GM21529 (cell line): ENCODE data around the gene ZHX3.

Experiments
- ATAC-seq: cut with Tn5 transposase; IDR thresholded peaks from one replicate; pipeline ENCODE4 v1.9.1; 2021; ENCODE audit not compliant: unreplicated experiment

ZHX3 gene

DNA sequence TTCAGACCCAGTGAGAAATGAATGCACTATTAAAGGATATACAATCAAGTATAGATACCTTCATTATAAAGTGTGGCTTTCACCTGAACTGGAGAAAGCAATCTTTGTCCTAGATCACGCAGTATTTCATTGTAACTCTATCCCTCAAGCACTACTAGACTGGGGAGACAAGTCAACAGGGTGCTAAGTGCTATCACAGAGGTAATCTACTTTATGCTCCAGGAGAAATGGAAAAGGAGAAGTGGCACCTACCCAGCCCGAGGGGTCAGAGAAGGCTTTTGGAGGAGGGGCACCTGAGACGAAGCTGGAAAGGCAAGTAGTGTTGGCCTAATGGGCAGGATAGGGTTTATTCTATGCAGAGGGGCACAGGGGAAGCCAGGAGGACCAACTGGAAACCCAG is 17.1 kb downstream of the ZHX3 start:
- ATAC-seq = no peak

DNA sequence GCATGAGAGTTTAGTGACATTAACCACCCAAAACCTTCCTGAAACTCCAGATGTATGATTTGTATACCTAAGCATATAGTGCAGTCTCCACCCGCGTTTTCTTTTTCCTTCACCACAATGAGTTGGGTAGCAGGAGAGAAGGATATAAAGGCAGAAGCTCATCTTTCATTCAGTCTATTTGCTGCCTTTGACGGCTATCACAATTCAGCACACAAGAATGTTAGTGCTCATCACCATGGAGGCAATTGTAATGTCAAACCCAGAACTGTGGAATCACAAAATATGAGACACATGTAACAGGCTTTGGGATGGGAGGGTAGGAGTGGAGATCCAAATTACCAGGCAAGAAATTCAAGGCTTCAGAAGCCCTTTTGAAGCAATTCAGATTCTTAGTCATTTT is 17.6 kb downstream of the ZHX3 start:
- ATAC-seq = no peak

DNA sequence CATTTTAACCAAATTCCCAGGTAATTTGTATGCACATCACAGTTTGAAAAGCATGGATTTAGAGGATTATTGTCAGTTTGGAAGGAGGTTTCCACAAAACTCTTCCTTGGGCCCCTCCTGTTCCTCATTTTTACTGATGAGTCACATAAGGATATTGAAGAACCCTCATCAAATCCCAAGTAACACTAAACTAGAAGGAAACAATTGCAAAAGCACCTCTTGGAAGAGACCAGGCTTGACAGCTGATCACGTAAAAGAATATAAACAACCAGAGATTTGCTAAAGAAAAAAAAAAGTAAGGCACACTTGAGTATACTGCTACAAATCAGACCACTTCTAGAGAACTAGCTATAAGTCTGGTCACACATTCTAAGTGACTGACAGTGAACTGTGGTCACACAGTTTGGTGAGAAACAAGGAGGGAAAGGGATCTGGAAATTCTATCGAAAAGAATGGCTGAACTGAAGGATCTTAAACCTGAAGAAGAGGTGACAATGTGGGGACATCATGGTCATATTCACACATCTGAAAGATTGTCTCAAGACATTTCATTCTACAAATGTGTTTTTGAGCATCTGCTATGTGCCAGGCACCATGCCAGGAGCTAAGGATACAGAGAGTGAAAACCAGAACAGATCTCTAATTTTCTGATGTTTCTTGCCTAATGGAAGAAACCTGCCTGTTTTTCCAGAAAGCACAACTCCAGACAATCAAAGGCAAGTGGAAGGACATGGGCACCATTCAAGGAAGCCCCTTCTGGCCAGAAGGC is 24.1 kb downstream of the ZHX3 start:
- no peak for ATAC-seq

DNA sequence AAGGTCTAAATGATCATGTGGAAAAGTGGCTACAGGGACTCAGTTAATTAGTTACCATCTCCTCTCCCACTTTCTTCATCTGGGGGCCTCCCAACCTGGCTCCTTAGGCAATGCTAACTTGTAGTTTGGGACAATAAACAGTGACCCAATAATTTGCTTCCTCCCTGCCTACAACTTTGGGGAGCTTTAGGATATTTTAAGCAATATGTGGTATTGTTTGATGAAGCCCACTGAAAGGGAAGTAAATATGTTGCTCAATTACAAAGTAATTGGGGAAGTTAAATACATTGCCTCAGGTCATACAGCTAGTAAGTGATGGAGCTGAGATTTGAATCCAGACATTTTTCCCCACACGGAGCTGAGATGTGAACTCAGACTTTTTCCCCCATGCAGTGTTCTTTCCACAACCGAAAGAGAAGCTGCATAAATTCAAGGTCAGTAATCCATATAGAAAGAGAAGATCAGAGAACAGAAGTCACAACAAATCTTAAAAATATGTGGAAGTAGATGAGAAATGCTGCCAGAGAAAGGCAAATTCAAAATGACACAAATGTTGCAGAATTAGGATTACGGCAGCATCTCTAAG is 26.6 kb downstream of the ZHX3 start:
- ATAC-seq = no peak

DNA sequence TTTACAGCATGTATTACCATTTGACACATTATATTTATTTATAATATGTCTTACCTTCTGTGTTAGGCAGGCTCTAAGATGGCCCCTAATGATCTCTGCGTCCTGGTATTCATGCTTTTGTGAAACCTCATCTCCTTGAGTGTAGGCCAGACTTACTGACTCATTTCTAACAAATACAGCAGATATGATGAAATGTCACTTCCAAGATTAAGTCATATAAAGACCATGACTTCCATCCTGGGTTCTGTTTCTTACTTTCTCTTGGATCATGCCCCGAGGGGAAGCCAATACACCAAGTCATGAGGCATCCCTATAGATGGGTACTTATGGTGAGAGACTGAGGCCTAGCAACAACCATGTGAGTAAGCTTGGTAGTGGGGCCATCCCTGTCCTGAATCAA is 30.2 kb downstream of the ZHX3 start:
- no peak for ATAC-seq

DNA sequence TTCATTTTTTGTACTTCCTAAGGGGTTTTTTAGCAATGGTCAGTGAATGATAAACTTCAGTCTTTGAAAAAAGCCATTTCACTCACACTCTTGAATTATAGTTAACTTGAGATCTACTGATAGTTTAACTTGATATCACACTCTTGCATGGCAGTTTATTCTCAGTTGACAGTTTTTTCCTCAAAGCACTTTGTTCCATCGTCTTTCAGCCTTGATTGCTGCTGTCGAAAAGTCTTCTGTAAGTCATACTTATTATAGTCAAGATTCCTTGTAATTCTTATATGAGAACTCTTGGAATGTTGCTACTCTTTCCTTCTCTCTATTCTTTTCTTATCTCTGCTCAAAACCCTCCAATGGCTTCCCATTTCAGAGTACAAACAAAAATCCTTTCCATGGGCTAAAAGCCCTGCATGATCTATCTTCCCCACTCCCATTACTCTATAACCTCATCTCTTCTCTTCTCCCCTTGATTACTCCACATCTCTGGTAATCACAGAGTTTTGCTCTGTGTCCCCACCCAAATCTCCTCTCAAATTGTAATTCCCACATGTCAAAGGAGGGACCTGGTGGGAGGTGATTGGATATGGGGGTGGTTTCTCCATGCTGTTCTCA is 31.2 kb downstream of the ZHX3 start:
- no peak for ATAC-seq

DNA sequence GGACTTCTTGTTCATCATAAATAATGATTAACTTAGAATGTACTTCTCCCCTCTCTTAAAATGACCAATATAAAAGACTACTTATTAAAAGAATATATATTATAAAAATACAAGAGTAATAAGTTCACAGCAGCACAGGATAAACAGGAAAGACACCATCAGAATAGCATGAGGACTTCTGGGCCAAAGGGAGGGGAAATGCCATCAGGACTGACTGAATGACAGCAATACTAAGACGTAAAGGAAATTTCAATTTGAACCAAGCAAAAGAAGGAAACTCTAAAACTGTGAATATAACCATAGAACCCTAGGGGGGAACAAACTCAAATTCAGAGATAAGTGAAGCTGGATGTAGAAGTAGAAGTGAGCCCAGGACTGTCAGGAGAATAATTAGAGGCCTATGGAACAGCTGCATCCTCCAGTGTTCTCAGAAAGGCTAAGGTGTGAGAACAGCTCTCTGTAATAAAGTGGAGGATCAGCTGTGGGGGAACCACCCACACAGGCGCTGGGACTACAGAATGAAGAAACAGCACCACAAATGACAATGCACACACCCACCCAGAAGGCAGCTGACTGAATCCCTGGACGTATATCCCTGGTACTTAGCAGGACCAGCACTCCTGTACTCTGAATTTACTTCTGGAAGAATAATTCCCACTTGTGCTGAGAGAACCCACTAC is 37.8 kb downstream of the ZHX3 start:
- ATAC-seq = no peak

DNA sequence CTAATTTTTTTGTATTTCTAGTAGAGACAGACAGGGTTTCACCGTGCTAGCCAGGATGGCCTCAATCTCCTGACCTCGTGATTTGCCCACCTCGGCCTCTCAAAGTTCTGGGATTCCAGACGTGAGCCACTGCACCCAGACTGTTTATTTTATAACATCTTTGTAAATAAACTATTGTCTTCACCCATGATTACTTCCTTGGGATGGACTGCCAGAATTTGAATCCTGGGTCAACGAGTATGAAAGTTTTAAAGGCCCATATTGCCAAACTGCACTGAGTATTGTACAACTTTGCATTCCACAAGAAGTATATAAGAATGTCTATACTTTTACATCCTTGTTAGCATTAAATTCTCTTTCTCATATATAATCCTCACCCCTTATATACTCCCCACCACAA is 38.6 kb downstream of the ZHX3 start:
- ATAC-seq = no peak

DNA sequence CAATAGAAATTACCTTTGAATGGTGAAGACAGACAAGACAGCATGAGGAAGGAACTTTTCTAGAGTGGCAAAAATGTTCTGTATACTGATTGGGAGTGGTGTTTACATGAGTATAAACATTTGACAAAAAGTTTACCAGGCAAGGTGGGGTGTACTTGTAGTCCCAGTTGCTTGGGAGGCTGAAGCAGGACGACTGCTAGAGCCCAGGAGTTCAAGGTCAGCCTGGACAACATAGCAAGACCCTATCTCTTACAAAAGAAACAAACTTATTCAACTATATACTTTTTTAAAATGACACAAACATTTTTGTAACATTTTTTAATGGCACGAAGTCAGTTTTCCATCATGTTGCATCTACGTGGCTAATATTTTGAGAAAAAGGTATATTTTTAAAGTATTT is 40.5 kb downstream of the ZHX3 start:
- no peak for ATAC-seq

DNA sequence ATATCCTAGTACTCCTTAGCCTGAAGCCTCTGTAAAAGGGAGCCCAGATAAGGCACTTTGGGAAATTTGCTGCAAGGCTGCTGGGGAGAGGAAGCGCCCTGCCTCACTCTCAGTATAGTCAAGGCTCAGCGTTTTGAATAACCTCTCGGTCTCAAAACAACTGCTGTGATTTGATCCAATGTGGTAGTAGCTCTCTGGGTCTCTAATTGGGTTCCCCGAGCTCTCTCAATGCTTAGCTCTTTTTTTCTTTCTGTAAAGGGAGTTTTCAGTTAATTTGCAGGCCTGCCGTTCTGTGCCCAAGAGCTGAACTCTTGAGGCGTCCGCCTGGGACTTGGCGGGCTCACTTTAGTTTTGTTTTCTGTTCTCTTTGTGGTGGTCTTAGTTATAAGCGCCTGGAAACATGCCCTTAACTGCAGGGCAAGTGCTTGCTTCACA is 41.2 kb downstream of the ZHX3 start:
- ATAC-seq = no peak

DNA sequence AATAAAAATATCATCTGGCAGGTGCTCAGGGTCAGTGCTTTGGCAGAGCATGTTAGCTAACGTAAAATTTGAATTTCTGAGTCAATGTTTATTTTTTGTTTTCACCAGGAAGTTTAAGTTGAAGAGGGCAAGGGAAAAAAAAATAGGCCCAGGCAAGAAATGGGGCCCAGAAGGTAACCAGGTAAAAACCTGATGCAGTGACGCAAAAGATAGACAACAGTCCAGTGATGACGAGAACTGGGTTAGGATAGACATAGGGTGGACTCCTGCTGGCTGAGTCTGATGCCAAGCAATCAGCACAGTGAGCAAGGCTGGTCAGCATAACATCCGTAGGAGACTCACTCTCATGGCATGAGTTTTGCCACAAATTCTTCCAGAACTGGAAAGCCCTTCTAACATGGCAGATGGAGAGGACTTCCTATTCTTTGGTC is 42.2 kb downstream of the ZHX3 start:
- ATAC-seq = no peak

DNA sequence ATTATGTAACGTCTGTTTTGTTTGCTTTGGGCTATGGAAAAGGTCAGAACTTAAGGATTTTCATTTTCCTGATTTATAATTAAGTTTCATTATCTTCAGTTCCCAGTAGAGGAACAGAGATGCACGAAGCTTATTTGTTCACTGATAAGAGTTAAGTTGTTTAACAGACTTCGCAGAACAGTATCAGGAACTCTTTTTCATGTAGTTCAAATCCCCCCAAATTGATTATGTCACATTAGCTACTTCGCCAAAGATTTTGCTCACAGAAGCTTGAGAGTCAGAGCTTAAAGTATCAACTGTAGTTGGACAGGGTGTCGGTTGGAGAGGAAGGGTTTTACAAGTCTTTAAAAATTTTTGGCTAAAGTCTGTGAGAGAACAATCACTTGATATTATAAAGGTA is 43.4 kb downstream of the ZHX3 start:
- no peak for ATAC-seq

DNA sequence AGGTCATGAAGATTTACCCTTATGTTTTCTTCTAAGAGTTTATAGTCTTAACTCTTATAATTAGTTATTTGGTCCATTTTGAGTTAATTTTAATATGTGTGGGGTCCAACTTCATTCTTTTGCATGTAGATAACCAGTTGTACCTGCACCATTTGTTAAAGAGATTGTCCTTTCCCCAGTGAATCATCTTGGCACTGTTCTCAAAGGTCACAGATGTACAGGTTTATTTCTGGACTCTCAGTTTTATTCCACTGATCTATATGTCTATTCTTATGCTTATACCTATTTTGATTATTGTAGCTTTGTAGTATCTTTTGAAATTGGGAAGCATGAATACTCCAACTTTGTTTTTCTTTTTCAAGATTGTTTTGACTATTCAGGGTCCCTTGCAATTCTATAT is 44.1 kb downstream of the ZHX3 start:
- no peak for ATAC-seq

DNA sequence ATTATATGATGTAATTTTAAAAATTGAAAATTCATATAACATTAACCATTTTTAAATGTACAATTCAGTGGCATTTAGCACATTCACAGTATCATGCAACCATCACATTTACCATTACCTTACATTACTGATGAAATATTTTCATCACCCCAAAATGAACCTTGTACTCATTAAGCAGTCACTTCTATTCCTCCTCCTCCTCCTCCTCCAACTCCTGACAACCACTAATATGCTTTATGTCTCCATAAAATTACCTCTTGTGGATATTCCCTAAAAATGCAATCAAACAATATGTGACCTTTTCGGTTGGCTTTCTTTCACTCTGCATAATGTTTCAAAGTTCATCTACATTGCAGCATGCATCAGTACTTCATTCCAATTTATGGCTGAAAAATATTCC is 45.2 kb downstream of the ZHX3 start:
- no peak for ATAC-seq

DNA sequence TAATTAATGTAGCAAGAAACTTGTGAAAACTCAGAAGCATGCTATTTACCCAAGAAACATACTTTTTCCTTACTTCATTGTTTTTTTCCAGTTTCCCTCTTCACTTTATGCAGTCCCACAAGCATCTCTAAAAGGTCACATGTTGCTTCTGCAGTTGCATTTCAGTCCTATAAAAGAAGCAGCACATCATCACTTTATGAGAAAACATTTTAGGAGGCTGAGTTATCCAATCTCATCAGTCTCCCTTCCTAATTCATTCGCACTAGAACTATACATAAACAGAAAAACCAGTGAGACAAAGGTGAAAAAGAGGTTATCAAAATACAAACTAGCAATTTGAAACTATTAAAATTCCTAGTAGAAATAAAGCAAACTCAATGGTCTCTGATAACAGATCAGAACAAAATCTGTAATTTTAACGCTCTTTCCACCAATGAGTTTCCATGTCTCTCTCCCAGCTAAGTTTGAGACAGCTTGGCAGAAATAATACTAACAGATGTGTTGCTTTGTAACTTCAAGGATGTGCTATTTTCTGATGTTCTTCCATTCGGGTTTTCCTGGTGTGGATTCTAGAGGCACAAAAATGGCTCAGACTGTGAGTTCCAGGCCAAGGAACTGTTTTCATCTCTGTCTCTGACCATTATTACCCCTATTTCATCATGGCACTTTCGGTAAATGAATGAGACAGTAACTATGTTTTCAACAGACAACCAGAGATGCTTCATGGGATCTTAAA is 48.4 kb downstream of the ZHX3 start:
- no peak for ATAC-seq

DNA sequence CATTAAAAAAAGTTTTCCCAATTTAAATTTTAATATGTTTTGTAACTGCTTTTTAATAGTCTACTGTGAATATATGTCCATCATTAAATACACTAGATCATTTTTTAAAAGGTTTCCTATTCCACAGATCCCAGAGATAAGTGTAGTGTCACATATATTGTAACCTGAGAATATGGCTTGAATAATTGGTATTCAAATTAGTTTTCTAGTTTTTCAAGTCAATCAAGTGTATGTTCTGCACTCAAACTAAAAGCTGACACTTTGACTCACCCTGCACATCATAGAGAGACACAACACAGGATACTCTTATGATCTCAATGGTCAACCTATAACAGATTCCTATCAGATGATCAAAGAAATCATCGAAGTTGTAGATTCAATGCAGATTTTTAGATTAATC is 49.1 kb downstream of the ZHX3 start:
- ATAC-seq = no peak

DNA sequence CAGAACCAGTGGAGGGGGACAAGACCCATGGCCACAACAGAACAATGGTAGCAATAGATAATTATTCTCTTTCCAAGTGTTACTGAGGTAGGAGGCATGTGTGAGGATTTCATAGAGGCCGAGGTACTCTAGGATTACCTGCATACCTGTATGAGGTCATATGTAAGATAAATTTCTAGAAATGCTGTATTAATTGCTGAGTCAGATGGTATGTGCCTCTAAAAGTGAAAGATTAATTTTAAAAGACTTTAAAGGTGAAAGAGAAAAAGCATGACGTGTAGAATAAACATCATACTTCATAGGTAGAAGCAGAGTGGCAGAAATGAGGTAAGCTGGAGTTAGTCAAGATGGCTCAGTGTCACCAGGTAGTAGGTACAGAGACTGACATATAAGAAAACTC is 51.6 kb downstream of the ZHX3 start:
- ATAC-seq = no peak

DNA sequence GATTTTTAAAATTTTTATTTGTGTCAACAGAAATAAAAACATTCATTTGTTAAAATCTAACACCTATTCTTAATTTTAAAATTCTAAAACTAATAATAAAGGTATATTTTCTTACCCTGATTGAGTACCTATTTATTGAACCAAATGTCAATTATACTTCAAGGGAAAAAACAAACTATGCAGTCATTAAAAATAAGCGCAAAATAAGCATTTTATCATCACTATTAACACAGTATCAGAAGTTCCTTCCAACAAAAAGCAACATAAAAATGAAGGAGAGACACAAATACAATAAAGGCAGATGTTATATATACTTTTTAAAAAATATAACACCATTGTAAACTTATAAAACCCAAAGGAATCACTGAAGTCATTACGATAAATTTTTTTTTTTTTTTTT is 52.7 kb downstream of the ZHX3 start:
- ATAC-seq = no peak

DNA sequence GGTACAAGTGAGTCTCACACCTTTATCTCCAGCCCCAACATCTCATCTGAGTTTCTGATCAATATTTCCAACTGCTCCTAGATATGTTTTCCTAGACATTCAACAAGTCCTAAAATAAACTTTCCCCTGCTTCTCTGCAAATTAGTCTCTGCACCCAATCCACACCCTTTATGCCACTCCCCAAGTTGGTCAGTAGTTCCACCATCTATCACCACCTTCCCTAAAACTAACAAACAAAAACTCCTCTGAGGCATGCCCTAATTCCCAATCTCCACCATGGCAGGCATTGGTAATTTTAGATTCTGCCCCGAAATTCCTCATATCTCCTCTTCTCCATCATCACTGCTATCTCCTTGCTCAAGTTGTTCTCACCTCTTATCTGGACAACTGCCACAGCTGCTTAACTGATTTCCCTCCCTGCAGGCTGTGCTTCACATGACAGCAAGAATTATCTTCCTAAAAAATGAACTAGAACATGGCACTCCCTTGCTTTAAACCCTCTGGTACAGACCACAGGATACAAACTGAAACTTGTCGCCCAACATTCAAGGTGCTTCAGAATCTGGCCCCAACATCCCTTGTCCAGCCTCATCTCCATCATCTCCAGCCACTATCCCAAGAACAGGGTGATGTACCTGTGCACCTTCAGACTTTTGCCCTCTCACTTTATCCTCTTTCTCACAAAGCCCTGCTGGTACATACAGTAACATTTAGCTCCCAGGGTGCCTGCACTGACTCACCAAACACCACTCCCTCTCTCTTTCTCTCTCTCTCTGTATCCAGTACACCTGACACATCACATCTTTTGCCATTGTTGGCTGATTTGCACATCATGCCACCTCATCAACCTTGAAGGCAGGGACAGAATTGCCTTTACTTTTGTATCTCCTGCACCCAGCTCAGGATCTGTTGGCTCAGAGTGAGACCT is 55.5 kb downstream of the ZHX3 start:
- no peak for ATAC-seq

DNA sequence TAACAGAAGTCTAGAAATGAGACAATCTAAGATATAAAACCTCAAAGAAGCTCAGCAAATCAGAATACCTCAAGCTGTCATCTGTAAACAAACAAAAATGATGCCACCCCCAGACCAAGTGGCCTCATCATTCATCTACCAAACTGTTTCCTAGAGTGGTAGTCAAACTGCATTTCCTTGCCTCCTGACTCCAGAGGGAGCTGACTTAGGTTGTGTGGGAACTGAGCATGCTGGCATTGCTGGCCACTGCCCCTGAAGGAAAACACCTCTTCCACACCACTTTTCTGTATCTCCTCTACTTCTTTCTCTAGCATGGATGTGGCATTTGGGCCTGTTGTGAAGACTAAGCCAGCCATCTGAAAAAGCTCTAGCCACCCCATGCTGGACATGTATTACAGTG is 56.3 kb downstream of the ZHX3 start:
- no peak for ATAC-seq
